ENCODE measurements around the gene SPI1.
A peak's percentile ranks its signal among the peaks of the same experiment; 100 is the strongest.

Gene SPI1

DNA sequence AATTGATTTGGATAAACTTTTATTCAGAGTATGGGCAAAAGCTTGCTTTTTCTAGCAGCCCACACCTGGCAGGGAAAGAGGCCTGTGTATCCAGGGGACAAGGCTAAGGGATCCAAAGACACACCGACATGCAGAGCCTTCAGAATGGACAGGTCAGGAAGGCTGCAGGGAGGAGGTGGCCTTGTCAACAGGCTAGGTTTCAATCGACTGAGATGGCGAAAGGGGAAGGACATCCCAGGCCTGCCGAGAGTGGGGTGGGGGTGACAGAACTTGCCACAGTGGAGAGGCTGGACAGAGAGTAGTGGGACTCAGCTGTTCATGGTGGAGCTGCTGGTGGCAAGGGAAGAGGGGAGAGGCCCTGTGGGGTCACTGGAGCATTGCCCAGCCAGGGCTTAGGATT lies 24.8 kb upstream of the SPI1 start:
- H3K4me3 ChIP-seq (ENCODE audit: low read length): no peak overlapping the region
- TF ChIP-seq CTCF (IDR thresholded peaks at IDR 0.05; ENCODE audit: insufficient read depth, low read depth, low read length, missing control alignments): no peak
- DNase-seq (ENCODE audit: low read depth): no peak

- DNase-seq (ENCODE audit: low read depth): peak; percentile 31
- no peak for TF ChIP-seq CTCF (IDR thresholded peaks at IDR 0.05; ENCODE audit: insufficient read depth, low read depth, low read length, missing control alignments)
- peak overlapping the region; percentile 27 for H3K4me3 ChIP-seq (ENCODE audit: low read length)
Measured at GRCh38 chr11:47400768-47401279, 22.5 kb upstream of the SPI1 start.

DNA sequence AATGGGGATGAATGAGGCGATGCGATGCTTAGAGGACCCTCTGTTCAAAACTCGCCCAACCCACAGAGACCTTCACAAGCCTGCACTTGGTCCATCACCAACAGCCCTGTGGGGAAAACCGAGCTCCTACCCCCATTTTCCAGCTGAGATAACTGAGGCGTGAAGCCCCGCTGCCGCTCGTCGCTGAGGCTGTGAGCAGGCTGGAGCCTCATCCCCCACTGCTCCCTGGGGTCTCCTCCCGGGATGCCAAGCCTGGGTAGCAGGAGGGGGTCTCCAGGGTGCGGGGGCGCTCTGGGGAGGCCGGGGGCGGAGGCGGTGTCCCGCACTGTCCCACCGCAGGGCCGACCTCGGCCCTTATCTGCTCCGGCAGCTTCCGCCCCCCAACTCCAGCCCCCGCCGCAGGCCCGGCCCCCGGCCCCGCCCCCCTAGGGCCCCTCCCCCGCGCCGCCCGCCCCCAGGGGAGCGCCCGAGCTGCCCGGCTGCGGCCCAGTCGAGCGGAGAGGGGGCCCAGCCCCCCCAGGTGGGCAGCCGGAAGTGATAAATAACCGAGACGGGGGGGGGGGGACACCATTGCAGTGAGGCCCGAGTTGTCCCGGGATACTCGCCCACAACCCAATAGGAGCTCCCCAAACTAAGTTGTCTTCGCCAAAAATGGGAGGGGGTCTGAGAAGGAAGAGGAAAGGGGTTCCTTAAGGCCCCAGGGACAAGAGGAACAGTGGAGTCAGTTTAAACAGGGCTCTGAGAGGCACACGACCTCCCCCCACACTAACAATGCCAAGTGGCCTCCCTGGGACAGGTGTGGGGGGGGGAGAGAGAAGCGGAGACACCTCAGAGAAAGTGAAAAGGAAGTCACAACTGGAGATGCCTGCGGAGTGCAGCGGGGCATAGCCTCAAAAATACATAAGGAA lies 21.8 kb upstream of the SPI1 start:
- peak overlapping the region; percentile 35 for H3K4me3 ChIP-seq (ENCODE audit: low read length)
- TF ChIP-seq CTCF (IDR thresholded peaks at IDR 0.05; ENCODE audit: insufficient read depth, low read depth, low read length, missing control alignments): no peak
- no peak for DNase-seq (ENCODE audit: low read depth)

DNA sequence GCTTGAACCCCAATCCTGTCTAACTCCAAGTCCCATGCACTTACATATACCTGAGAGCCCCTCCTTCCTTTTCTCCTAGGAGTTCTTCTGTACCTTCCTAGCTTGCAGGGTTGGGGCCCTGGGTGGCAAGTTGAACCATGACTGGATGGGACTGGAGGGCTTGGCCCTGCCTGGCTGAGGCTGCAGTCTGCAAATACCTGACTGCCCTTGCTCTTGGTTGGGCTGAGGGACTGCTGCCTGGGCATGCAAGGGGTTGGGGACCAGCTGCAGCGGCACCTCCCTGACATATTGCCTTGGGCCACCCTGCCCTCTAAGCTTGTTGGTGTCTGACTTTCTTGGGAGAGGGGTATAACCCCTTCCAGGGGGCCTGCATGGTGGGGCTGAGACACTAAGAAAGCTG lies 20.2 kb upstream of the SPI1 start:
- no peak for TF ChIP-seq CTCF (IDR thresholded peaks at IDR 0.05; ENCODE audit: insufficient read depth, low read depth, low read length, missing control alignments)
- H3K4me3 ChIP-seq (ENCODE audit: low read length): no peak overlapping the region
- no peak for DNase-seq (ENCODE audit: low read depth)

GRCh38 chr11:47398011-47398410 lies 19.7 kb upstream of the SPI1 start:
- no peak overlapping the region for H3K4me3 ChIP-seq (ENCODE audit: low read length)
- TF ChIP-seq CTCF (IDR thresholded peaks at IDR 0.05; ENCODE audit: insufficient read depth, low read depth, low read length, missing control alignments): no peak
- no peak for DNase-seq (ENCODE audit: low read depth)

DNA sequence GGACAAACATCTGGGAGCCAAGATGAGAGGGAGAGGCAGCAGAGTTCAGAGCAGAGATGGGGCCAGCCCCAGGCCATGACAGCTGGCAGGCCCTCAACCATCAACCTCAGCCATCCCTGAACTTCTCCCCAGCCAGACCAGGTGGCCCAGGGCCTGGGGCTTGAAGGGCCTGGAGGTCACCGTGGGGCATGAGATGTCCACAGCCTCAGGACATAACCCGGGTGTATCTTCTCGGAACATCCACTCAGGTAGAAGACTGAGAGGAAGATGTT lies 17.6 kb upstream of the SPI1 start:
- no peak for DNase-seq (ENCODE audit: low read depth)
- H3K4me3 ChIP-seq (ENCODE audit: low read length): no peak overlapping the region
- TF ChIP-seq CTCF (IDR thresholded peaks at IDR 0.05; ENCODE audit: insufficient read depth, low read depth, low read length, missing control alignments): no peak

Measured in epithelial cell of esophagus (primary cell).